GM12878 (cell line): ENCODE data around the gene SLC37A2. TPM values are rescaled to one million over a fixed set of nuclear protein-coding genes. Genes with fewer than 3 reads are reported as not detected.

Experiments
- ASH2L ChIP-seq: fragments of 300-600, 200-600 bp; sonication (generic); IDR thresholded peaks from 2 replicates; pipeline ENCODE4 v1.6.1; 2017; ENCODE audit warnings: low read depth, mild to moderate bottlenecking, borderline replicate concordance
- CBX5 ChIP-seq: sonication (generic); IDR thresholded peaks from 2 replicates; pipeline ENCODE4 v1.6.1; 2016; ENCODE audit warnings: low read depth, moderate library complexity, mild to moderate bottlenecking, inconsistent platforms
- CREB1 ChIP-seq: IDR thresholded peaks from 2 replicates; pipeline ENCODE4 v1.6.1; 2012; ENCODE audit warnings: low read depth, mild to moderate bottlenecking, inconsistent platforms
- E2F8 ChIP-seq: fragments of 450-650 bp; IDR thresholded peaks from 2 replicates; pipeline ENCODE4 v1.6.1; 2018; ENCODE audit warnings: mild to moderate bottlenecking, low read depth, moderate library complexity; ENCODE audit not compliant: partially characterized antibody
- FOXK2 ChIP-seq: fragments of 450-650 bp; IDR thresholded peaks from 2 replicates; pipeline ENCODE4 v1.6.1; 2017; ENCODE audit warnings: mild to moderate bottlenecking, moderate library complexity
- HSF1 ChIP-seq: fragments of 150-350 bp; IDR thresholded peaks from 2 replicates; pipeline ENCODE4 v1.6.1; 2014; ENCODE audit warnings: mild to moderate bottlenecking, low read depth, low read length
- IKZF2 ChIP-seq, 2 experiments: fragments of 450-650 bp; IDR thresholded peaks; 2 replicates each; pipeline ENCODE4 v1.6.1; 2017; ENCODE audit warnings: mild to moderate bottlenecking in 2 of 2, moderate library complexity in 2 of 2
- MAX ChIP-seq: IDR thresholded peaks from 2 replicates; pipeline ENCODE4 v1.6.1; 2012; ENCODE audit warnings: low read depth, low read length, improper control_type of control experiment
- NR2F1 ChIP-seq: fragments of 450-650 bp; conservative IDR thresholded peaks from 2 replicates; pipeline ENCODE4 v1.6.1; 2017; ENCODE audit warnings: mild to moderate bottlenecking
- PBX3 ChIP-seq: IDR thresholded peaks from 2 replicates; pipeline ENCODE4 v1.6.1; 2011; ENCODE audit warnings: mild to moderate bottlenecking, low read depth, low read length, moderate library complexity; ENCODE audit not compliant: insufficient replicate concordance
- POLR2A ChIP-seq: IDR thresholded peaks from 2 replicates; pipeline ENCODE4 v1.6.1; 2011; ENCODE audit warnings: low read depth, mild to moderate bottlenecking, low read length
- RAD51 ChIP-seq: fragments of 450-650 bp; IDR thresholded peaks from 2 replicates; pipeline ENCODE4 v1.6.1; 2016; ENCODE audit warnings: moderate library complexity, mild to moderate bottlenecking, inconsistent platforms
- RBBP5 ChIP-seq: fragments of 200-600 bp; sonication (generic); conservative IDR thresholded peaks from 2 replicates; pipeline ENCODE4 v1.6.1; 2016
- SIN3A ChIP-seq: IDR thresholded peaks from 2 replicates; pipeline ENCODE4 v1.6.1; 2012; ENCODE audit warnings: low read depth, low read length, improper control_type of control experiment
- SKIL ChIP-seq: fragments of 450-650 bp; IDR thresholded peaks from 2 replicates; pipeline ENCODE4 v1.6.1; 2017; ENCODE audit warnings: mild to moderate bottlenecking, low read depth, inconsistent platforms; ENCODE audit not compliant: poor library complexity, severe bottlenecking
- SMAD5 ChIP-seq: IDR thresholded peaks from 2 replicates; pipeline ENCODE4 v1.6.1; 2016; ENCODE audit warnings: antibody characterized with exemption, low read depth
- TCF3 ChIP-seq: IDR thresholded peaks from 2 replicates; pipeline ENCODE4 v1.6.1; 2012; ENCODE audit warnings: low read depth, mild to moderate bottlenecking, low read length, borderline replicate concordance; ENCODE audit not compliant: insufficient read depth
- TCF7 ChIP-seq: IDR thresholded peaks from 2 replicates; pipeline ENCODE4 v1.6.1; 2014; ENCODE audit warnings: antibody characterized with exemption, borderline replicate concordance
- USF1 ChIP-seq: IDR thresholded peaks from 2 replicates; pipeline ENCODE4 v1.6.1; 2011; ENCODE audit warnings: borderline replicate concordance, low read depth, mild to moderate bottlenecking, moderate library complexity, mixed read lengths, low read length; ENCODE audit not compliant: insufficient read depth; ENCODE audit errors: extremely low read length
- ZNF622 ChIP-seq: fragments of 450-650 bp; IDR thresholded peaks from 2 replicates; pipeline ENCODE4 v1.6.1; 2017; ENCODE audit warnings: mild to moderate bottlenecking, inconsistent platforms
- polyA plus RNA-seq, 11 experiments: library from polyadenylated mRNA; depleted of rRNA in 4 of 11; unstranded in 6 of 11; stranded (reverse) in 5 of 11; fragments of >200 nt; fragmentation: Nextera tagmentation in 4 of 11; fragmentation: Illumina TruSeq in 1 of 11; extraction: Ambion mirVana in 4 of 11; extraction: Trizol in 1 of 11; gene quantifications; 1 replicate in 1 of 11; 2 replicates in 10 of 11; pipeline versions ENCODE4 v1.2.1 to v1.2.3, GENCODE V29; 2011 to 2016; ENCODE audit warnings: inconsistent platforms in 2 of 11, missing spikeins in 2 of 11, low read depth in 1 of 11
- total RNA-seq, 4 experiments: library from RNA; depleted of rRNA in 3 of 4; stranded (reverse); fragments of >200 nt in 3 of 4; fragmentation: Illumina TruSeq in 1 of 4; extraction: Trizol in 1 of 4; gene quantifications; 2 replicates each; pipeline versions ENCODE4 v1.2.1 to v1.2.3, GENCODE V29; 2013 to 2021

Gene SLC37A2
- total and polyA plus RNA-seq, 10 of the 15 experiments (the other 5 are each of a cell fraction or from before 2014, with no cell fraction given), result 0.26 to 9.8 (median 2.0) TPM

GRCh38 chr11:125111343-125112207 is 48.5 kb downstream of the SLC37A2 start, which contains the start of gene TMEM218 (continued):
- TF ChIP-seq SKIL (no peak), E2F8 (no peak), CBX5 (no peak), ZNF622 (no peak), NR2F1 (peak; percentile 47), HSF1 (no peak), TCF3 (no peak), RBBP5 (no peak), MAX (no peak), PBX3 (peak; percentile 98), CREB1 (peak; percentile 87), FOXK2 (no peak), USF1 (no peak), POLR2A (peak; percentile 76), SMAD5 (0 out of 2 replicates have a peak, but pooled peaks have one; percentile 32), SIN3A (peak; percentile 36; the same call in 1 of the 2 replicates), TCF7 (no peak), IKZF2 (IDR thresholded peaks at IDR 0.05) (no peak), ASH2L (peak; percentile 68; the same call in 1 of the 2 replicates), RAD51 (no peak)
